ENCODE measurements around the gene GPR173. TPM values are rescaled to one million over a fixed set of nuclear protein-coding genes. Genes with fewer than 3 reads are reported as not detected.

GPR173 gene
- total RNA-seq, 2 experiments from 2014 or later: 5.4 to 8.7 TPM

GRCh38 chrX:53093748-53094581 lies 45.4 kb downstream of the GPR173 start, which contains the start of gene KANTR:
KANTR (plus strand) TSS chrX:53094142; CDS start chrX:53124273, 30,131 bp downstream.
- peak within 1 kb of the TSS; percentile 78 for H3K4me3 ChIP-seq (ENCODE audit: low read depth, low read length, poor library complexity, severe bottlenecking)
- peak within 1 kb of the TSS; percentile 81 for H3K27ac ChIP-seq (ENCODE audit: low read depth, low read length, poor library complexity, severe bottlenecking)
- ChIA-PET CTCF (ENCODE audit: unreplicated experiment) (no interaction called here), POLR2A (interaction anchor here (0.9 to 1.0 kb wide), 2 partner anchors 22 to 28 kb away, joined by 3 to 9 read pairs; no protein-coding TSS in a partner anchor)
- intact Hi-C loops (cut with micrococcal nuclease; ENCODE audit: unreplicated experiment): loop anchor here (1.0 to 10.0 kb wide), 2 partner anchors 23 to 131 kb away; partner anchors contain the start of gene KDM5C
- peaks cover 9% of the 10 kb centered on the region; the same call in 1 of the 2 replicates for H3K79me2 ChIP-seq (ENCODE audit: insufficient read depth, low read depth, low read length)
- no peaks in the 10 kb centered on the region for H3K9me2 ChIP-seq (ENCODE audit: insufficient read depth, low read length)
- TF ChIP-seq EZH2phosphoT487 (IDR thresholded peaks at IDR 0.05; ENCODE audit: borderline replicate concordance, low read depth, low read length): no peak
- peak; percentile 24; the same call in 1 of the 2 replicates for TF ChIP-seq CTCF (conservative IDR thresholded peaks at IDR 0.05; ENCODE audit: low read length)
- H3K4me1 ChIP-seq (ENCODE audit: insufficient read depth, low read length, poor library complexity, severe bottlenecking): peaks cover 18% of the 10 kb centered on the region
- peak within 1 kb of the TSS; percentile 96; the same call in 1 of the 2 replicates for H2AFZ ChIP-seq (ENCODE audit: low read length)
- DNase-seq (ENCODE audit: low spot score): peak; percentile 94
- no TSS peak for BruUV-seq (replicated peaks)
- H3K4me2 ChIP-seq (ENCODE audit: low read length): peak within 1 kb of the TSS; percentile 98
- H3K9me3 ChIP-seq (ENCODE audit: low read length): no peaks in the 10 kb centered on the region
- no peaks in the 10 kb centered on the region for H4K20me1 ChIP-seq (ENCODE audit: insufficient read depth, low read length)
- no peaks in the 10 kb centered on the region for H3K36me3 ChIP-seq (ENCODE audit: insufficient read depth, low read length)

GRCh38 chrX:53094582-53094905 lies 46.0 kb downstream of the GPR173 start:
- Histone ChIP-seq H3K4me1 (ENCODE audit: insufficient read depth, low read length, poor library complexity, severe bottlenecking) (peaks cover 18% of the 10 kb centered on the region), H3K9me2 (ENCODE audit: insufficient read depth, low read length) (no peaks in the 10 kb centered on the region), H3K79me2 (ENCODE audit: insufficient read depth, low read depth, low read length) (peaks cover 9% of the 10 kb centered on the region; the same call in 1 of the 2 replicates), H3K36me3 (ENCODE audit: insufficient read depth, low read length) (no peaks in the 10 kb centered on the region), H4K20me1 (ENCODE audit: insufficient read depth, low read length) (no peaks in the 10 kb centered on the region), H2AFZ (ENCODE audit: low read length) (peak overlapping the region; percentile 96; the same call in 1 of the 2 replicates), H3K9me3 (ENCODE audit: low read length) (no peaks in the 10 kb centered on the region), H3K4me3 (ENCODE audit: low read depth, low read length, poor library complexity, severe bottlenecking) (peak overlapping the region; percentile 78), H3K27ac (ENCODE audit: low read depth, low read length, poor library complexity, severe bottlenecking) (peak overlapping the region; percentile 81), H3K4me2 (ENCODE audit: low read length) (peak overlapping the region; percentile 98)
- ChIA-PET POLR2A (interaction anchor here (0.9 to 1.0 kb wide), 2 partner anchors 23 to 28 kb away, joined by 3 to 9 read pairs; no protein-coding TSS in a partner anchor), CTCF (ENCODE audit: unreplicated experiment) (no interaction called here)
- TF ChIP-seq CTCF (conservative IDR thresholded peaks at IDR 0.05; ENCODE audit: low read length) (peak; percentile 6; the same call in 1 of the 2 replicates), EZH2phosphoT487 (IDR thresholded peaks at IDR 0.05; ENCODE audit: borderline replicate concordance, low read depth, low read length) (no peak)
- DNase-seq (ENCODE audit: low spot score): no peak
- intact Hi-C loops (cut with micrococcal nuclease; ENCODE audit: unreplicated experiment): loop anchor here (10.0 kb wide), 1 partner anchor 130 kb away; the partner anchor contains the start of gene KDM5C
- TSS peak; percentile 60 for BruUV-seq (replicated peaks)

Measured in OCI-LY7 (cell line).